COR-L47 (cell line): ENCODE results near the gene SWAP70.
"Not testable (repeated sequence)": the region's sequence is repeated elsewhere in the genome, so short reads cannot be mapped to it uniquely, and the experiment has no call there.

Experiments
- DNase-seq: peaks from one replicate; lab custom pipeline; 2025; lab: John Stamatoyannopoulos, UW

SWAP70 gene

GRCh38 chr11:9663699-9664275 is at the start of gene SWAP70:
Gene SWAP70 (plus strand): TSS chr11:9664077. CDS start chr11:9664180, 103 bp downstream.
- DNase-seq: no peak

DNA sequence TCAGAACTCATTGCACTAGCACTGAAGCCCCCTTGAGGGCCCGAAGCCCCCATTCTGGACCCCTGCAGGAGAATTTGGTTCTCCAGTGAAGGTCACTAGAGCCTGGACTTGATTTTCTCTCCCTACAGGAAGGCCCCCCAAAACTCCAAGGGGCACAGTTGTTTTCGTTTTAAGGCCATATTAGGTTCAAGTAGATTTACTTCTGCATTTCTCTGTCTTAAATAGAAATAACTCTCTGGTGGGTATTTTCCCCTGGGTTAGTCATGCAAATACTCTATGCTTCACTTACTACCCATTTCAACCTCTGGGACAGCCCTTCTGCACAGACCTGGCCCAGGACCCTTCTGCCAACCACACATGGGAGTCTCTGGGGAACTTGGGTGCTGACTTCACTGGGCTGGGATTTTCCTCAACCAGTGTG is 48.8 kb upstream of the SWAP70 start:
- no peak for DNase-seq

GRCh38 chr11:9616042-9616675 is 47.7 kb upstream of the SWAP70 start:
- no peak for DNase-seq

DNA sequence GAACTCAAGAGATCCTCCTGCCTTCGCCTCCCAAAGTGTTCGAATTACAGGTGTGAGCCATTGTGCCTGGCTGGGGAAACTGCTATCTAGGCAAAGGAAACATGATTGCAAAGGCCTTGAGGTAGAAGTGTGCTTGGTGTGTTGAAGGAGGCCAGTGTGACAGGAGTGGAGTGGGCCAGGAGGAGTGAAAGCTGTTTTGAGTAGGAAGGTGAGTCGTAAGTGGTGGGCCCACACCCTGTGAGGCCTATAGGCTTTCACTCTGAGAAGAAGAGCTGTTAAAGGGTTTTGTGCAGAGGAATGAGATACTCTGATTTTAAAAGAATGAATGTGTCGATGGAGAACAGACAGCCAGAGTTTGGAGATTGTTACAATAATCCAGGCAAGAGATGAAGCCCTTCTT is 47.0 kb upstream of the SWAP70 start:
- DNase-seq: no peak

DNA sequence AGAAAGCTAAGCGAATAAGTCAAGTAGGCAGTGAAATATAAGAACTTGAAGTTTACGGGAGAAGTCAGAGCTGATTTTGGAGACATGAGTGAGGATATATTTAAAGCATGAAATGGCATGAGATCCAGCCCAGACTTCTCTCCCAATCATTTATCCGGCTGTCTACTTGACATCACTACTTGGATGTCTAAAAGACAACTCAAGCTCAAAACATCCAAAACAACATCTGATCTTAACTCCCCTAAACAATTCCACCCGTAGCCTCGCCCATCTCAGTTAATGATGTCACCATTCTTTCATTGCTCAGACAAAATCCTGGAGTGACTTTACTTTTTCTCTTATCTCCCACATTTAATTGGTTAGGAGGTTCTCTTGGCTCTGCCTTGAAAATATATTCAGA is 45.9 kb upstream of the SWAP70 start:
- DNase-seq: no peak

GRCh38 chr11:9619004-9619403 is 44.9 kb upstream of the SWAP70 start:
- DNase-seq: no peak

DNA sequence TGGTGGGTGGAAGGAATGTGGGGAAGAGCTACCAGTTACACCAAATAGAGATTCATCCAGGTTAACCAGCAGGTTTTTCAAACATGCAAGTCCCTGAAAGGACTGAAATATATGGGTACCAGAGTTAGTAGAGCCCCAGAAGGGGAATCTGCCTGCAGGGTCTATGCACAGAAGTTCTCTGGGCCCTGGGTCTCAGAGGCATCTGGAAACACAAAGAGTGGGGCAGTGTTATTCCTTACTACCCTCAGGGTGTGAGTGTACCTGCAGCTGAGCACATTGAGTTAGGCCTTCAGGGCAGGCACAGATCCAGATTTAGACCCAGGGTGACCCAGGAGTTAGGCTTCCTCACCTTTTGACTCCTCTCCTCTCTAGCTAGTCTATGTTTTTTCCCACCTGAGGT is 43.9 kb upstream of the SWAP70 start:
- DNase-seq: no peak

- not testable (repeated sequence) for DNase-seq
Observed at GRCh38 chr11:9622353-9622752, 41.5 kb upstream of the SWAP70 start.

- not testable (repeated sequence) for DNase-seq
Observed at GRCh38 chr11:9623053-9623452, 40.8 kb upstream of the SWAP70 start.

DNA sequence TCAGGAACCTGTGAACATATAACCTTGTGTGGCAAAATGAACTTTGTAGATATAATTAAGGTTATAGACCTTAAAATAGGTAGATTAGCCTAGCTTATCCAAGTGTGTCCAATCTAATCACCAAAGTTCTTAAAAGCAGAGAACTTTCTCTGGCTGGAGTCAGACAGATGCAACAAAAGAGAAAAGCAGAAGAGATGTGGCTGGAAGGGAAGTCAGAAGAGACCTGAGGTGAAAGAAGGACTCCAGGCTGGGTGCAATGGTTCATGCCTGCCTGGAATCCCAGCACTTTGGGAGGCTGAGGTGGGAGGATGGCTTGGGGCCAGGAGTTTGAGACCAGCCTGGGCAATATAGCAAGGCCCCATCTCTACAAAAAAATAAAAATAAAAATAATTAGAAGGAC is 39.4 kb upstream of the SWAP70 start:
- no peak for DNase-seq

GRCh38 chr11:9625162-9625561 is 38.7 kb upstream of the SWAP70 start:
- DNase-seq: no peak

DNA sequence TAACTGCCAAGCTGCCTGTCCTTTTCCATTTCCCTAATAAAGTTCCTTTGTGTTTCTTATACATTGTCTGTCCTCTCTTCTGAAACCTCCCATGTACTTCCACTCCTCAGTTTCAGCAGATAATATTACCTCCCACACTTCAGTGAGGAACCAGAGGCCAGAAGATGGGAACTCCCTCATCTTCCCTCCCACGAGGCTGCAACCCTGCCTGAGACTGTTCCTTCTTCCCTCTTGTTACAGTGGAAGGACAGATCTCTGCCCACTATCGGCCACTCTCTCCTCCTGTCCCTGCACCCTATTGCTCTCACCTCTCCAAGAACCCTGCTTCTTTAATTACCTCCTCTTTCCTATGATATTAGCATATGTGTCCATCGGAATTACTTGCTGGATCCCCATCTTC is 38.1 kb upstream of the SWAP70 start:
- no peak for DNase-seq

- no peak for DNase-seq
Observed at GRCh38 chr11:9626496-9627394, 37.1 kb upstream of the SWAP70 start.

DNA sequence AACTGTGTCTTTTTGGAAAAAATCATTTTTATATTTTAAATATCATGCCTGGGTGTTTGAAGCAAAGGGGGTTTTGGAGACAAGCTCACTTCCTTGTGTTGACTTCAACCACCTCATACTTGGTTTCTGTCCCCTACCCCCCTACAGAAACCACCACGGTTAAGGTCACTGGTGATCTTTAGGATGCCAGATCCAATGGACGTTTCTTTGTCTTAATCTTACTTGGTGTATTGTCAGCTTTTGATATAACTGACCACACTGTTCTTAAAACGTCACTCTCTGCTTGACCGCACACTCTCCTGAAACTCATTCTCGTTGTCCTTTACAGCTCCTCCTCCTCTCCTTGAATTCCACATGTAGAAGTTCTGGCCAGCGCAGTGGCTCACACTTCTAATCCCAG is 34.8 kb upstream of the SWAP70 start:
- DNase-seq: no peak

DNA sequence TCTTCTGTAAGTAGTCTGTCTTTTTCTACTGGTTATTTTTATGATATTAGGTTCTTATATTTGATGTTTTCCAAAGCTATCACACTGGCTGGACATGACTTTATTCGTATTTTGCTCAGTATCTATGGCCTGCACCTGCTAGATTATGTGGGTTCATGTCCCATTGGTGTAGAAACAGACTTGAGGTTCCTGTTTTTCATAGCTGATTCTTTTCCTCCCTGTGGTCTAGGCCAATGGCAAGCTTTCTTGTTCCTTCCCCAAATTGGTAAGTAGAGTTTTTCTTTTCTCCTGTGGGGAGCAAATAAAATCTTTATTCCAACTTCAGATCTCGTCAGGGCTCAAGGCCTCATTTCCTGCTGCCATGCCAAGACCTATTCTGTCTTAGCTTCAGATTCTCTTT is 30.2 kb upstream of the SWAP70 start:
- no peak for DNase-seq

- DNase-seq: no peak
Observed at GRCh38 chr11:9636691-9637090, 27.2 kb upstream of the SWAP70 start.

GRCh38 chr11:9639099-9639498 is 24.8 kb upstream of the SWAP70 start:
- no peak for DNase-seq

DNA sequence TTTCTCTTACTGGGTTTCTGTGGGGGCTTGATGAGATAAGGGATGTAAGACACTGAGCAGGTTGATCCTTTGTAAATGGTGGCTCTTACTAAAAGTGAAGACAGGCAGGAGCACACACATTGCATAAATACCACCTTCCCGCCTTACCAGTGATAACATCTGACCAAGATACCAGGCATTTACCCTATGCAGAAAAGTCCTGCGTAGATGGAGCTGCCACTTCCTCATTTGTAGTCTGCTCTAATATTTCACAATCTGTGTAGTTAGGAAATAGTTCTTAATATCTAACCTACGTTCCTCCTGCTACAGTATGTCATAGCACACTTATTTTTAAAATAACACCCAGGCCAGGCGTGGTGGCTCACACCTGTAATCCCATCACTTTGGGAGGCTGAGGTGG is 23.9 kb upstream of the SWAP70 start:
- no peak for DNase-seq

- DNase-seq: no peak
Observed at GRCh38 chr11:9642894-9643293, 21.0 kb upstream of the SWAP70 start.

GRCh38 chr11:9643751-9644150 is 20.1 kb upstream of the SWAP70 start:
- DNase-seq: no peak

GRCh38 chr11:9645881-9646280 is 18.0 kb upstream of the SWAP70 start:
- DNase-seq: no peak

DNA sequence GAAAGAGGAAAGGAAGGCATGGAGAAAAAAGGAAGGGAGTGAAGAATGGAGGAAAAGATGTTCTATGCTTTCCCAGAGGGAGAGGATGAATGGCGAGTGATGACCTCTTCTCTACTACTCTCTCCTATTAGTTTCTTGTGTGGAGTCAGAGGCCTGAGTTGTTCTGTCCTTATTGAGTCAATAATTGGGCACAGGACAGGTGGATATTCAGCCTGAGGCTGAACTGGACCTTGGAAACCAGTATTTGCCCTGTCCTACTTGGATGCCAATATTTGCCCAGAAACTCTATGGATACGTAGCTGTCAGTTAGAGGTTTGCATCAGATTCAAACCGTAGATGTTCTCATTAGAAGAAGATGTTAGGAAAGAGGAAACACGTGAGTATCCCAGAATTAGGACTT is 17.6 kb upstream of the SWAP70 start:
- DNase-seq: no peak

GRCh38 chr11:9651481-9651880 is 12.4 kb upstream of the SWAP70 start:
- DNase-seq: no peak
